Spleen (tissue), 11 donors: Measurements from ENCODE around the gene CLCN6. TPM values are rescaled to one million over a fixed set of nuclear protein-coding genes. Genes with fewer than 3 reads are reported as not detected.

Experiments
- DNase-seq: peaks from one replicate; pipeline ENCODE4 v3.0.0-alpha.2; 2020
- H3K27ac ChIP-seq, 8 donors: fragments of 200-600 bp; sonication (generic) in 7 of 8; 1 replicate in 4 of 8; 2 replicates in 4 of 8; pipeline versions ENCODE4 v1.5.0 to v1.8.0; 2016 to 2021; ENCODE audit warnings: inconsistent platforms in 4 of 8, mild to moderate bottlenecking in 4 of 8, moderate library complexity in 1 of 8
- H3K27me3 ChIP-seq, 7 donors: fragments of 200-600 bp; sonication (generic) in 6 of 7; replicated peaks in 1 of 7; 1 replicate in 4 of 7; 2 replicates in 3 of 7; pipeline versions ENCODE4 v1.5.0 to v1.8.0; 2016 to 2021; ENCODE audit warnings: inconsistent platforms in 3 of 7, mild to moderate bottlenecking in 1 of 7
- H3K36me3 ChIP-seq, 6 donors: fragments of 200-600 bp; sonication (generic) in 5 of 6; 1 replicate in 4 of 6; 2 replicates in 2 of 6; pipeline versions ENCODE4 v1.5.0 to v1.8.0; 2016 to 2021; ENCODE audit warnings: inconsistent platforms in 2 of 6
- H3K4me1 ChIP-seq, 6 donors: fragments of 200-600 bp; sonication (generic) in 5 of 6; 1 replicate in 3 of 6; 2 replicates in 3 of 6; pipeline versions ENCODE4 v1.5.0 to v1.8.0; 2016 to 2021; ENCODE audit warnings: inconsistent platforms in 3 of 6
- H3K4me3 ChIP-seq, 8 donors: fragments of 200-600 bp; sonication (generic) in 7 of 8; 1 replicate in 4 of 8; 2 replicates in 4 of 8; pipeline versions ENCODE4 v1.5.0 to v1.8.0; 2016 to 2021; ENCODE audit warnings: inconsistent platforms in 4 of 8, mild to moderate bottlenecking in 4 of 8, moderate library complexity in 2 of 8
- H3K9me3 ChIP-seq, 8 donors: fragments of 200-600 bp; sonication (generic) in 7 of 8; 1 replicate in 4 of 8; 2 replicates in 4 of 8; pipeline versions ENCODE4 v1.5.0 to v1.8.0; 2016 to 2021; ENCODE audit warnings: inconsistent platforms in 4 of 8
- POLR2A ChIP-seq, 3 donors: fragments of 450-650 bp; IDR thresholded peaks; one replicate each; pipeline ENCODE4 v1.5.1; 2017; ENCODE audit warnings: antibody characterized with exemption in 3 of 3, mild to moderate bottlenecking in 1 of 3
- POLR2AphosphoS5 ChIP-seq, 3 donors: sonication (generic); formaldehyde crosslinking; IDR thresholded peaks; one replicate each; pipeline ENCODE4 v1.5.1; 2017; ENCODE audit warnings: antibody characterized with exemption in 3 of 3
- WGBS, 5 donors: extraction: QIAGEN DNeasy Blood & Tissue Kit in 3 of 5; methylation state at CpG; one replicate each; pipeline versions ENCODE4 v1.1.5 to v1.1.7; 2013 to 2018; 5-methylcytosine and 5-hydroxymethylcytosine counted together
- intact Hi-C: fragments of 100-400 bp; cut with DNase I; formaldehyde crosslinking; loops from one replicate; pipeline ENCODE4 v1.15.0; 2023; ENCODE audit warnings: low total_unique reads
- polyA plus RNA-seq, 3 donors: library from polyadenylated mRNA; stranded (reverse); fragments of 200-250 nt; gene quantifications; one replicate each; pipeline ENCODE4 v1.2.1, GENCODE V29; 2013
- total RNA-seq, 7 donors: library from RNA; depleted of rRNA in 3 of 7; stranded (reverse); fragments of >200 nt in 3 of 7; fragmentation: NEBNext Ultra II Directional in 4 of 7; extraction: Animal tissue kit (Norgen Biotek cat#: 25700) in 4 of 7; gene quantifications; one replicate each; pipeline versions ENCODE4 v1.1.0 to v1.2.1, GENCODE V29; 2016 to 2021
- TF ChIP-seq, protein P1 (sequence below), 11 experiments: fragments of 200-600 bp in 7 of 11; fragments of 450-650 bp in 4 of 11; sonication (generic) in 4 of 11; IDR thresholded peaks in 8 of 11; conservative IDR thresholded peaks in 3 of 11; 1 replicate in 7 of 11; 2 replicates in 4 of 11; pipeline versions ENCODE4 v1.4.0 to v1.8.0; 2016 to 2021; ENCODE audit warnings: antibody characterized with exemption in 11 of 11, inconsistent platforms in 4 of 11, mild to moderate bottlenecking in 1 of 11
- donor health status: healthy with polysubstance abuse.
- donor health status: DM: no; HTN: no; CAD: no; lungs with moderate emphysema.
- donor health status: DM: no; HTN: no; CAD: no.
- donor health status: Bipolar disorder and iron deficiency.
- donor health status: healthy.
- donor health status: DM: no; HTN: no; CAD: no.
- donor health status: DM: yes; HTN: yes; CAD: no.

Gene CLCN6
- total and polyA plus RNA-seq, 10 donors, result 6.3 to 34.4 (median 23.2) TPM

DNA sequence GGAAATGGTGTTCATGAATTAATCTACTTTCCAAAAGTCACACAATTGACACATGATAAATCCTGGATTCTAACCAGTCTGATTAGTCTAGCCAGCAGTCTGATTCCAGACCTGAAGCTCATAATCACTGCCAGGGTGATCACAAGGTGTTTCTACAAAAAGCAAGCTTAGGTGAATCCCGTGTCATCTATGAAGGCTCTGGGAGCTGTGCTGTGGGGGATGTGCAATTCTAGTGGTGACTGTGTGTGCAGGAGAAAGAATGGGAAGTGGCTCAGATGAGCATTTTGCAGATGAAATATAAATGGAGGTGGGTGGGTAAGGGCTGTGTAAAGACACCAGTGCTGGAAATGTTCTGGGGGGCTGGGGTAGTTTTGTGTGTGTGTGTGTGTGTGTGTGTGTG lies 54.6 kb downstream of the CLCN6 start:
- H3K4me1 ChIP-seq, result peaks cover 0 to 6% (median 4%) of the 10 kb centered on the region in 6 donors
- no peaks in the 10 kb centered on the region for H3K9me3 ChIP-seq
- DNase-seq, result no peak
- H3K4me3 ChIP-seq, result no peak overlapping the region
- TF ChIP-seq POLR2AphosphoS5 (IDR thresholded peaks at IDR 0.05) (no peak), POLR2A (IDR thresholded peaks at IDR 0.05) (no peak)
- TF ChIP-seq, protein P1, sequence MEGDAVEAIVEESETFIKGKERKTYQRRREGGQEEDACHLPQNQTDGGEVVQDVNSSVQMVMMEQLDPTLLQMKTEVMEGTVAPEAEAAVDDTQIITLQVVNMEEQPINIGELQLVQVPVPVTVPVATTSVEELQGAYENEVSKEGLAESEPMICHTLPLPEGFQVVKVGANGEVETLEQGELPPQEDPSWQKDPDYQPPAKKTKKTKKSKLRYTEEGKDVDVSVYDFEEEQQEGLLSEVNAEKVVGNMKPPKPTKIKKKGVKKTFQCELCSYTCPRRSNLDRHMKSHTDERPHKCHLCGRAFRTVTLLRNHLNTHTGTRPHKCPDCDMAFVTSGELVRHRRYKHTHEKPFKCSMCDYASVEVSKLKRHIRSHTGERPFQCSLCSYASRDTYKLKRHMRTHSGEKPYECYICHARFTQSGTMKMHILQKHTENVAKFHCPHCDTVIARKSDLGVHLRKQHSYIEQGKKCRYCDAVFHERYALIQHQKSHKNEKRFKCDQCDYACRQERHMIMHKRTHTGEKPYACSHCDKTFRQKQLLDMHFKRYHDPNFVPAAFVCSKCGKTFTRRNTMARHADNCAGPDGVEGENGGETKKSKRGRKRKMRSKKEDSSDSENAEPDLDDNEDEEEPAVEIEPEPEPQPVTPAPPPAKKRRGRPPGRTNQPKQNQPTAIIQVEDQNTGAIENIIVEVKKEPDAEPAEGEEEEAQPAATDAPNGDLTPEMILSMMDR (IDR thresholded peaks at IDR 0.05 in 8 of 11, conservative IDR thresholded peaks at IDR 0.05 in 3 of 11), result no peak
- 50 to 79% (median 56%) methylated on average over 1 of the region's 1 CpG for WGBS, 5 donors
- no peaks in the 10 kb centered on the region for H3K36me3 ChIP-seq
- intact Hi-C loops, result no loop called here
- H3K27me3 ChIP-seq, result peaks cover 0 to 85% (median 40%) of the 10 kb centered on the region in 7 donors
- no peak overlapping the region for H3K27ac ChIP-seq

DNA sequence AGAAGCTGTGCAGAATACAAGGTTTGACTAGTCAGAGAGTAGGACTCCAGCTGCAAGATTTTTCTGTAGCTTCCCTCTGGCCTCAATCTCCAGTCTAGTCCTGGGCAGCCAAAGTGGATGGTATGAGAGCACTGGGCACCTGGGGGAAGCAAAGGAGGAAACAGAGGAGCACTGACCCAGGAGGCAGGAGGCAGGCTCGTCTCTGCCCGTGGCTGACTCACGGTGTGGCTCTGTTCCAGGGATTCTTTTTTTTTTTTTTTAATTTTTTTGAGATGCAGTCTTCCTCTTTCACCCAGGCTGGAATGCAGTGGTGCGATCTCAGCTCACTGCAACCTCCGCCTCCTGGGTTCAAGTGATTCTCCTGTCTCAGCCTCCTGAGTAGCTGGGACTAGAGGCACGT lies 56.9 kb downstream of the CLCN6 start:
- no peak for DNase-seq
- Histone ChIP-seq H3K27ac (no peak overlapping the region), H3K27me3 (peaks cover 0 to 63% (median 26%) of the 10 kb centered on the region in 7 donors), H3K9me3 (no peaks in the 10 kb centered on the region), H3K4me3 (no peak overlapping the region), H3K4me1 (peaks cover 0 to 6% (median 4%) of the 10 kb centered on the region in 6 donors), H3K36me3 (no peaks in the 10 kb centered on the region)
- TF ChIP-seq POLR2A (IDR thresholded peaks at IDR 0.05) (no peak), POLR2AphosphoS5 (IDR thresholded peaks at IDR 0.05) (no peak)
- TF ChIP-seq, protein P1 (IDR thresholded peaks at IDR 0.05 in 8 of 11, conservative IDR thresholded peaks at IDR 0.05 in 3 of 11), result no peak
- intact Hi-C loops, result no loop called here
- WGBS, 5 donors, result 35 to 51% (median 39%) methylated on average over 6 of the region's 6 CpGs

DNA sequence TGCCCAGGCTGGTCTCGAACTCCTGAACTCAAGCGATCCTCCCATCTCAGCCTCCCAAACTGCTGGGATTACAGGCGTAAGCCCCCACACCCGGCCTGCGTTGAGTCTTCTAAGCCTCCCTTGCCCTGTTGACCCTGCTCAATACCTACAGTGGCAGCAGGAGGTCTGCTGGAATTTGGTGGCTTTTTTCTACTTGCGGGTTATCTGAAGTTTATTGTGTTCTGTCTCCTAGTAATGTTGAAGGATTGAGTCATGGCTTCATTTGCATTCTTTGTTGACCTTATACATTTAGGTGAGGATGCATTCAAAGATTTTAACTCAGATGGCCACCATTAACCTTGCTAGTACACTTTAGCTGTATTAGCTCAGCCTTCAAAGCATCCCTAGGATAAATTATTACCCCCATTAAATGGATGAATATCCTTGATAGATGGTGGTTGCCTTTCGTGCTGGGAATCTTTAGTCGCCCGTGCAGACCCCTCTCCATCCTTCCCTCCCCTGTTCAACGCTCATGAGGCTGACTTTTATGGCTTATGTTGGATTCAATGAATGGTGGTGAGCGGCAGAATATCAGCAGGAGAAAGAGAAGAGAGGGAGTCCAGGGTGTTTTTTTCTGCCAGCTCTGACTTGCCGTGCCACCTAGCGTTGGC lies 62.5 kb downstream of the CLCN6 start:
- TF ChIP-seq, protein P1 (IDR thresholded peaks at IDR 0.05 in 8 of 11, conservative IDR thresholded peaks at IDR 0.05 in 3 of 11), result no peak
- TF ChIP-seq POLR2A (IDR thresholded peaks at IDR 0.05), result no peak
- TF ChIP-seq POLR2AphosphoS5 (IDR thresholded peaks at IDR 0.05), result no peak
- H3K9me3 ChIP-seq, result no peaks in the 10 kb centered on the region
- WGBS, 5 donors, result 62 to 79% (median 76%) methylated on average over 13 of the region's 13 CpGs
- no peak for DNase-seq
- no peak overlapping the region for H3K4me3 ChIP-seq
- H3K4me1 ChIP-seq, result no peaks in the 10 kb centered on the region
- no peak overlapping the region for H3K27ac ChIP-seq
- H3K27me3 ChIP-seq, result peaks cover 0 to 32% (median 0%) of the 10 kb centered on the region in 7 donors
- intact Hi-C loops, result no loop called here
- H3K36me3 ChIP-seq, result no peaks in the 10 kb centered on the region

DNA sequence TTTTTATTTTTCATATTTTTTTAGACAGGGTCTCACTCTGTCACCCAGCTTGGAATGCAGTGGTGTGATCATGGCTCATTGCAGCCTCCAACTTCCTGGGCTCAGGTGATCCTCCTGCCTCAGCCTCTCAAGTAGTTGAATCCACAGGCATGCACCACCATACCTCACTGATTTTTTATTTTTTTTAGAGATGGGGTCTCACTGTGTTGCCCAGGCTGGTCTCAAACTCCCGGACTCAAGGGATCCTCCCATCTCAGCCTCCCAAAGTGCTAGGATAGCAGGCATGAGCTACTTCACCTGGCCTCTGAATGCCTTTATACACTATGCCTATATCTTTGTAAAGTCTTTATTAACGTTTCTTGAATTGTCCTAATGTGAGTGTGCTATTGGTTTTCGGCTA lies 63.1 kb downstream of the CLCN6 start:
- Histone ChIP-seq H3K4me1 (no peaks in the 10 kb centered on the region), H3K36me3 (no peaks in the 10 kb centered on the region), H3K9me3 (no peaks in the 10 kb centered on the region), H3K27me3 (peaks cover 0 to 35% (median 0%) of the 10 kb centered on the region in 7 donors), H3K27ac (no peak overlapping the region), H3K4me3 (no peak overlapping the region)
- 76 to 87% (median 83%) methylated on average over 3 of the region's 3 CpGs for WGBS, 5 donors
- intact Hi-C loops, result no loop called here
- TF ChIP-seq POLR2AphosphoS5 (IDR thresholded peaks at IDR 0.05) (no peak), POLR2A (IDR thresholded peaks at IDR 0.05) (no peak)
- TF ChIP-seq, protein P1 (IDR thresholded peaks at IDR 0.05 in 8 of 11, conservative IDR thresholded peaks at IDR 0.05 in 3 of 11), result no peak
- no peak for DNase-seq
